ENCODE measurements around the gene WDR70. TPM values are rescaled to one million over a fixed set of nuclear protein-coding genes. Genes with fewer than 3 reads are reported as not detected.
"Not testable (repeated sequence)": the region's sequence is repeated elsewhere in the genome, so short reads cannot be mapped to it uniquely, and the experiment has no call there.

Gene WDR70
- total RNA-seq: 10 to 100 TPM; 16.2 to 27.1 TPM

- intact Hi-C loops (cut with DNase I); H3K9me3 ChIP-seq; H3K36me3 ChIP-seq; H3K27me3 ChIP-seq (replicated peaks; ENCODE audit: insufficient read depth); H3K4me1 ChIP-seq (replicated peaks): not testable (repeated sequence)
- Histone ChIP-seq H3K27ac (peak within 1 kb of the TSS; percentile 31 to 56), H3K4me3 (peak within 1 kb of the TSS; percentile 72 to 77)
- DNase-seq (ENCODE audit: low spot score): peak; percentile 83
- under 1% methylated on average over 39 of the region's 39 CpGs for WGBS
- TF ChIP-seq CTCF (IDR thresholded peaks at IDR 0.05) (peak in 3 of 4 experiments; percentile 53 to 77 (median 73)), POLR2AphosphoS5 (IDR thresholded peaks at IDR 0.05) (peak; percentile 90)
Observed at GRCh38 chr5:37379100-37379628, at the start of gene WDR70. Gene WDR70, plus strand, starts transcription at chr5:37379318. Its CDS starts 50 bp downstream, at chr5:37379368.

GRCh38 chr5:37334754-37335153, 44.4 kb upstream of the WDR70 start:
- H3K4me1 ChIP-seq (replicated peaks); H3K4me3 ChIP-seq; H3K27me3 ChIP-seq (replicated peaks; ENCODE audit: insufficient read depth); DNase-seq (ENCODE audit: low spot score); H3K27ac ChIP-seq; H3K9me3 ChIP-seq; intact Hi-C loops (cut with DNase I); H3K36me3 ChIP-seq: not testable (repeated sequence)
- WGBS: 93% methylated on average over 12 of the region's 12 CpGs

GRCh38 chr5:37342741-37343140, 36.4 kb upstream of the WDR70 start:
- DNase-seq (ENCODE audit: low spot score); H3K36me3 ChIP-seq; H3K9me3 ChIP-seq; H3K27ac ChIP-seq; intact Hi-C loops (cut with DNase I); H3K27me3 ChIP-seq (replicated peaks; ENCODE audit: insufficient read depth); H3K4me3 ChIP-seq; H3K4me1 ChIP-seq (replicated peaks): not testable (repeated sequence)
- 96% methylated on average over 18 of the region's 18 CpGs for WGBS

- Histone ChIP-seq H3K27me3 (replicated peaks; ENCODE audit: insufficient read depth) (no peaks in the 10 kb centered on the region), H3K4me3 (no peak overlapping the region), H3K4me1 (replicated peaks) (no peaks in the 10 kb centered on the region), H3K36me3 (peaks cover 0 to 8% of the 10 kb centered on the region in 2 donors), H3K9me3 (no peaks in the 10 kb centered on the region), H3K27ac (no peak overlapping the region)
- 92% methylated on average over 6 of the region's 6 CpGs for whole genome bisulfite sequencing
- intact Hi-C loops (cut with DNase I): no loop called here
- TF ChIP-seq CTCF (IDR thresholded peaks at IDR 0.05) (no peak), POLR2A (IDR thresholded peaks at IDR 0.05) (no peak), POLR2AphosphoS5 (IDR thresholded peaks at IDR 0.05) (no peak)
- DNase-seq (ENCODE audit: low spot score): no peak
Observed at GRCh38 chr5:37355161-37355560, 24.0 kb upstream of the WDR70 start.

GRCh38 chr5:37370550-37370863, 8.6 kb upstream of the WDR70 start:
- H3K27ac ChIP-seq: peak overlapping the region; percentile 73 to 75
- peak overlapping the region; percentile 72 to 82 for H3K4me3 ChIP-seq
- DNase-seq (ENCODE audit: low spot score): no peak
- 0% methylated on average over 7 of the region's 7 CpGs for WGBS
- H3K36me3 ChIP-seq: no peaks in the 10 kb centered on the region
- H3K4me1 ChIP-seq (replicated peaks): peaks cover 8% of the 10 kb centered on the region
- H3K9me3 ChIP-seq: no peaks in the 10 kb centered on the region
- H3K27me3 ChIP-seq (replicated peaks; ENCODE audit: insufficient read depth): no peaks in the 10 kb centered on the region
- intact Hi-C loops (cut with DNase I): loop anchor here (5.0 kb wide), 1 partner anchor 123 kb away; the partner anchor contains the start of gene CPLANE1
- TF ChIP-seq POLR2AphosphoS5 (IDR thresholded peaks at IDR 0.05): no peak
- no peak for TF ChIP-seq CTCF (IDR thresholded peaks at IDR 0.05)
- TF ChIP-seq POLR2A (IDR thresholded peaks at IDR 0.05): no peak

All from prostate gland (tissue), 2 donors.